Hippocampal formation (tissue), 2 donors: ENCODE results near the gene TRAF3IP1.
"Not testable (repeated sequence)": the region's sequence is repeated elsewhere in the genome, so short reads cannot be mapped to it uniquely, and the experiment has no call there.

ENCODE experiments used
- DNase-seq, 2 donors: peaks; one replicate each; lab custom pipeline; 2025; lab: John Stamatoyannopoulos, UW

Gene TRAF3IP1, protein sequence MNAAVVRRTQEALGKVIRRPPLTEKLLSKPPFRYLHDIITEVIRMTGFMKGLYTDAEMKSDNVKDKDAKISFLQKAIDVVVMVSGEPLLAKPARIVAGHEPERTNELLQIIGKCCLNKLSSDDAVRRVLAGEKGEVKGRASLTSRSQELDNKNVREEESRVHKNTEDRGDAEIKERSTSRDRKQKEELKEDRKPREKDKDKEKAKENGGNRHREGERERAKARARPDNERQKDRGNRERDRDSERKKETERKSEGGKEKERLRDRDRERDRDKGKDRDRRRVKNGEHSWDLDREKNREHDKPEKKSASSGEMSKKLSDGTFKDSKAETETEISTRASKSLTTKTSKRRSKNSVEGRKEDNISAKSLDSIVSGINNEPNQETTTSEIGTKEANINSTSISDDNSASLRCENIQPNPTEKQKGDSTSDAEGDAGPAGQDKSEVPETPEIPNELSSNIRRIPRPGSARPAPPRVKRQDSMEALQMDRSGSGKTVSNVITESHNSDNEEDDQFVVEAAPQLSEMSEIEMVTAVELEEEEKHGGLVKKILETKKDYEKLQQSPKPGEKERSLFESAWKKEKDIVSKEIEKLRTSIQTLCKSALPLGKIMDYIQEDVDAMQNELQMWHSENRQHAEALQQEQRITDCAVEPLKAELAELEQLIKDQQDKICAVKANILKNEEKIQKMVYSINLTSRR

GRCh38 chr2:238320246-238320647 lies at the start of gene TRAF3IP1:
TSS of gene TRAF3IP1 (plus strand) at chr2:238320518. CDS start at chr2:238320663, 145 bp downstream.
- peak; percentile 87 to 90 for DNase-seq

- no peak for DNase-seq
Observed at GRCh38 chr2:238270606-238271005, 49.7 kb upstream of the TRAF3IP1 start.

DNA sequence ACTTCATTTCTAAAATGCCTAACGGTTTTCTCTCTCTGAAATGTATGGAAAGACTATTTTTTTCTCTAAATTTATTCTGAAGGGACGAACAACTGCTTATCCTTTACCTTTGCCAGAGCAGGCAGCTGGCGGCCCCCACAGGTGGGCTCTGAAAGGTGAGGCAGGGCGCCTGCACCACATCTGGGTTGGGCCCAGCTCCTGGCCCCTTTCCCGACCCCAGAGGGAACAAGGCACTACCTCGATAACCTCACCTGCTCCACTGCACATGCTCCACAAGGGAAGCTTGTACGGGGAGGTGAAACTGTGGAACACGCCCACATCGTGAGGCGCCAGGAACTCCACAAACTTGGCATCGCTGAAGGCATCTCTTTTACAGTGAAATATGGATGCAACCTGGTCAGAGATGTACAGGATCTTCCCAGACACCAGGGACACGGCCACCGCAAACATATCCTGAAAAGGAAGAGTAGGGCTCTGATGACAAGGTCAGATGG lies 49.2 kb upstream of the TRAF3IP1 start:
- no peak for DNase-seq

DNA sequence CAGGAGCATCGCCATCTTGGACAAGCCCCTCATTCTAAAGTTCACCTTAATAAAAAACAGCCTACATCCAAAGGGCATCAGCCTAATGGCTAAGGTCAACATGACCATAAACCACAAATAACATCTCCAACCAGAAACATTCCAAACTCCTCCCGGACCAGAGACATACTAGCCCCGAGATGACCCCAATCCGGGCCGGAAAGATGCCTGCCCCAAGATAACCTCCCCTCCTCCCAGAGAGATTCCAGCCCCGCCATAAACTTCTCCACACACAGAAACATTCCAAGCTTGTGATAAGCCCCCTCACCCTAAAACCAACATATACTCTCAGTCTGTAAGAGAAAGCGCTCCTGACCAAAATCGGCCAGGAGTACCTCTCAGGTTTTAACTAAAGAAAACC lies 48.6 kb upstream of the TRAF3IP1 start:
- DNase-seq, result not testable (repeated sequence)

DNA sequence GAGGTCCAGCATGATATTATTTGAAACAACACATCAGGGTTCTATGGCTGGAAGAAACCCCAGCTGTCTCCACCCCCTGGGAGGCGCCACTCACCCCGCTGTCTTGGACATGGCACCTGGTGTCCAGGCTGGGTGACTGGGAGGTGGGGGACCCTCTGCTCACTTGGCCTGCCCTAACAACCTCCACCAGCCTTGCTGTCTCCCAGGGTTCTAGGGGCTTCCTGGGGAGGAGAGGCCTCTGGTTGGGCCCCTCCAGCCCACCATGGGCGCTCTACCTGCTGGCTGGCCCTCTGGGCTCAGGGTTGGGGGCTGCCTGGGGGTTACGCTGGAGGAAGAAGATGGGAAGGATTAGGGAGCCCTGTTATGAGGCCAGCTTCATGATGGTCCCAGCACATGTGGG lies 48.2 kb upstream of the TRAF3IP1 start:
- DNase-seq, result no peak

- not testable (repeated sequence) for DNase-seq
Observed at GRCh38 chr2:238273433-238273832, 46.9 kb upstream of the TRAF3IP1 start.

GRCh38 chr2:238274152-238274865 lies 46.0 kb upstream of the TRAF3IP1 start:
- no peak for DNase-seq

DNA sequence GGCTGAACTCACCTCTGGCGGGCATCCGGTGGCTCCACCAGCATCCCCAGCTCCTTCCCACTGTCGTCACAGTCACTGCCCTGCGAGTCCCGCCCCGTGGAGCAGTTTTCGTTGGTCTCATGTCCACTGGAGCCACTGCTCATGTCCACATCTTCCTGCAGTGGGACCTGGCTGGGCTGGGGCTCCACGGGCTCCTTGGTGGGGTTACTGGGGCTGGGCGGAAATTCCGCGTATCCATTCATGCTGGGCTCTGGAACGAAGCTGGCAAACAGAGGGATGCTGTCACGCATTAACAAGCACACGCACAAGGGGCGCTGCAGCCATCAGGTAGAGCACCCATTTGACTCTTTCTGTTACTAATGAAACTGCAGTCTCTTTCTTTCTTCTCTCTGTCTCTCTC lies 42.6 kb upstream of the TRAF3IP1 start:
- no peak for DNase-seq

GRCh38 chr2:238278626-238279323 lies 41.5 kb upstream of the TRAF3IP1 start:
- DNase-seq, result no peak

- no peak for DNase-seq
Observed at GRCh38 chr2:238279324-238279682, 41.0 kb upstream of the TRAF3IP1 start.

DNA sequence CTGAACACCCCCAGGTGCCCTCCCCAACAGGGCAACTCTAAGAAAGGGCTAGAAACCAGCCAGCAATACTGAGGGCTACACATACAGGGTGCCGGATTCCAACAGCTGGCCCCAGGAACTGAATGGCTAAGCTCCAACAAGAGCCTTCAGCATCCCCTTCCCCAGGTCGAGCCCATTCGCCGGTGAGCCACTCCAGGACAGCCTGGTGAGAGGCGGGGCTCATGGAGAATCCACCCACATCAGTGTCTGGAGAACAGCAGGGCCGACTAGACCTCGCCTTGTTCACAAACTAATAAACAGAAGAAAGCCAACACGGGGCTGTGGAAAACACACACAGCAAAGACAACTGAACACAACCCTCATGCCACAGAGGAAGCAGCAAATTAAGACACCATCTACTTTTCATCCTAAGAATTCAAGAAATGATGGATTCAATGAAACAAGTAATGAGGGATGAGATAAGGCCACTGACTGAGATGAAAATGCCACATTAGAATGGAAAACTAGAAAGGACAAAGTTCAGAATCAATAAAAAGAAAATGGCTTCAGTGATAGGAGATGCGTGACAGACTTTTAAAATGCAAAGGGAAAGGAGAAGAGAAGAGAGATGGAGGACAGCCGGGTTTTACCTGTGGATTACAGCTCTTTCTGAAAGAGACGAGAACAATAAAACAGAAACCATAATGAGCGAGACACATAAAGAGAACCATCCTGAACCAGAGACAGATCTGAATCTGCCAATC lies 40.1 kb upstream of the TRAF3IP1 start:
- no peak for DNase-seq

DNA sequence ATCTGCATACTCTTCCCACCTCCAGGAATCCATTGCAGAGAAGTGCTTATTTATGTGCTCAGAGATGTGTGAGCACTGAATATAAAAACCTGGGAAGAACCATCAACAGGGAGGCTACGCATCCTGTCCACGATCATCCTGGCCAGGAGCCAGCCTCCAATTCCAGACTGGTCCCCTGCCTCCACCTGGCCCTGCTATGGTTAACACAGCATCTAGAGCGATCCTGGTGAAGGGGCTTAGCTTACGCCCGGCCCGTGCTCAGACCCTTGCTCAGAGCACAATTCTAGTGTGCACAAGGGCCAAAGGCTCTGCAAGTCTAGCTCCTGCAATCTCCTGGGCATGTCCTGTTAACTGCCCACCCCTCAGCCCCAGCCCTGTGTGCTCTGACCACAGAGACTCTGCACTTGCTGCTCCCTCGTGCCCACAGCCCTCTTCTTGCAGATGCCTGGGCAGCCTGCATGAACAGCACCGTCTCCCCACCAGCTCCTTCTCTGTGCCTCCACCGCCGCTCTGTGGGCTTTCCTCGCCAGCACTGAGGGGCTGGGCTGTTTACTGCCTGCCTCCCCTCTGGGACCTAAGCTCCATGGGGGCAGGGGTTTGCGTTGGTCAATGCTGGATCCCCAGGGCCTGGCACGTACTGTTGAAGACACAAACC lies 38.4 kb upstream of the TRAF3IP1 start:
- DNase-seq, result no peak

DNA sequence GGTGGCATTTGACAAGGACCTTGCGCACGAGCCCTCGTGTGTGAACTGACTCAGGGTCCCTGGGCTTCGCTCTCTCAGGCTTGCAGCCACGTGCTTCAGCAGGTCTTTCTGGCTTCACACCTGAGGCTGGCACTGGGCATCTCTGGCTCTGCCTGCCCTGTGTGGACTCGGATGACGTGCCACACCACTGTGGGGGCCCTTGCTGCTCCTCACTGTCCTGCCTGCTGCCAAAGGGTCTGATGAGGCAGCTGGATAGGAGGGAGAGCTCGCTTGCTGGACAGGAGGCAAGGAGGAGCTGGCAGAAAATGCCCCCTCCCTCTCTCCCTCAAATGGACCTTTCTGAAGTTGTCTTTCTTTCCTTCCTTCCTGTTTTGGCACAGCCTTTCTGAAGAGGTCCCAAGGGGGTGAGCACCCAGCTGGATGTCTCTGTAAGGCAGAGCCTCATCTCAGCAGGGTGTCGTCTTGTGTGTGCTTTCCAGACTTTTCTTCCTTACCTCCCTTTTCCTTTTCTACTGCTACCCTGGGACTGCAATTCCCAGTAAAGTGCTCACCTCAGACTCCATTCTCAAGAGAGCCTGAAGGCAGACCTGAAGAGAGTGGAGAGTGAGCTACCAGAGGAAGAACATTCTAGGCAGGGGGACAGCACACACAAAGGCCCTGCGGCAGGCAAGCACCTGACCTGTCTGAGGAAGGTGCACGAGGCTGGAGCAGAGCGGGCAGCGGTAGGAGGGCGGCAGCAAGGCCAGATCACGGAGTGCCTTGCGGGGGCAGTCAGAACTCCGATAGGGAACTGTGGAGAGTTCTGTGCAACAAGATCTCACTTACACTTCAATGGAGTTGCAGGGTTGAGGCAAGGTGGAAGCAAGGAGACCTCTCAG lies 37.2 kb upstream of the TRAF3IP1 start:
- no peak for DNase-seq

DNA sequence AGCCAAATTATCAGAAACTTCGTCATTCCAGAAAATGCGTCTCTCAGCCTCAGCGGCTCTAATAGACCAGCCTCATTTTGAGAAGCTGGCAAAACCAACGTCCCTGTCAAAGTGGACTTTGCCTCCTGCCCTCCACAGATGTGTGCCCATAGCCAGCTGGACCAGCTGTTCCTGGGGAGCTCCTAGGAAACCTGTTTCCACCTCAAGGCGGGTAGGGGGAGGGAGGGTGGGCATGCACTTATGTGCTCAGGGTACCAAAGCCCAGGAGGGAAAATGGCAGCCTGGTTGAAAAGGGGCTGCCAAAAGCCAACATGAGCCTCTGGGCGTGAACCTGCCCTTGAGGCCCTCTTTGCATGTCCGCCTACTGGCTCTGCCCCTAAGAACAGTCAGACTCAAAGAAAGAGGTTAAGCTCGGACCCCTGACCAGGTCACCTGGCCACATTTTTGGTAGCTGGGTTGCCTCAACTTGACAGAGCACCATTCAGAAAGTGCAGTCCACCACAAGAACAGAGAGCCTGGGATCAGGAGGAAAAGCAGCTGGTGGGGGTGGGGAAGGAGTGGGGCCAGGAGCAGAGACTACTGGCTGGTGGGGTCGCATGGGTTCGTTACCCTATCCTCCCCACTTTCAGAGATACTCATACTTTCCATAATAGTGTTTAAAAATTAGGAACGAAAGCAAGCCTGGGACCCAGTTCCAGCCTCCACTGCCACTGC lies 35.4 kb upstream of the TRAF3IP1 start:
- no peak for DNase-seq

DNA sequence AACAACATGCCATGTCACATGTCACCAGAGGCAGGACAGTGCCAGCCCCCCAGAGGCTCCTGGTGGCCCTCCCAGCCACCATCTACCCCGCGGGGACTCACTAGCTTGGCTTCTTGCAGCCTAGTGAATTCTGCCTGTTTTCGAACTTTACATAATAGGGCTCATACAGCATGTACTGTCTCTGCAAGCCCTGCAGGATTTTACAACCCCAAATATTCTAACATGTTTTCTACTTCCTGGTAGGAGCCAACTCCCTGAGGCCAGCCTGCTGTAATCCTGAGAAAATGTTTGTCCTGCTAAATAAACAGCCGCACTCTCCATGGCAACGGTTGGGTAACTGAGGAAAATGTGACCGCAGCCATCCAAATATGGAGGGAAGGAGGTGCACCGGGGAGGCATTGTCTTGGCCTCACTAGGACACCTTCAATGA lies 34.6 kb upstream of the TRAF3IP1 start:
- DNase-seq, result peak; percentile 14 to 65

DNA sequence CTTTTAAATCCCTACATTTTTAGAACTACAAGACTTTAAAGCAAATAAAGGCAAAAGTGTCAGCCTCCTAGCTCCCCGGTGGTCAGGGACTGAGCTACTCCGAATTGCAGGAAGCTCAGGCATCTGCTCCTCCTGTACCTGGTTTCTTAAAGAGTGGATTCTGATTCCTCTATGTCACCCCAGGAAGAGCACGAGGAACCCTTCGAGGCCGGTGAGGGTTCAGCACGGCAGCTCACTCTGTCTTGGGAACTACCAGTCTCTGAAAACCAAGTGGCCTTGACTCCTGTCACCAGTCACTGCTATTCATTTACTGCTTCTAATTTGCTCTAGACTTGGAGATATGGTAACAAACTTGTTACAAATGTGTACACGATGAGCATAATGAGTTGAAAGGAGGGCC lies 34.2 kb upstream of the TRAF3IP1 start:
- no peak for DNase-seq

- DNase-seq, result peak in 1 of 2 donors; percentile 17
Observed at GRCh38 chr2:238286551-238286950, 33.8 kb upstream of the TRAF3IP1 start.

DNA sequence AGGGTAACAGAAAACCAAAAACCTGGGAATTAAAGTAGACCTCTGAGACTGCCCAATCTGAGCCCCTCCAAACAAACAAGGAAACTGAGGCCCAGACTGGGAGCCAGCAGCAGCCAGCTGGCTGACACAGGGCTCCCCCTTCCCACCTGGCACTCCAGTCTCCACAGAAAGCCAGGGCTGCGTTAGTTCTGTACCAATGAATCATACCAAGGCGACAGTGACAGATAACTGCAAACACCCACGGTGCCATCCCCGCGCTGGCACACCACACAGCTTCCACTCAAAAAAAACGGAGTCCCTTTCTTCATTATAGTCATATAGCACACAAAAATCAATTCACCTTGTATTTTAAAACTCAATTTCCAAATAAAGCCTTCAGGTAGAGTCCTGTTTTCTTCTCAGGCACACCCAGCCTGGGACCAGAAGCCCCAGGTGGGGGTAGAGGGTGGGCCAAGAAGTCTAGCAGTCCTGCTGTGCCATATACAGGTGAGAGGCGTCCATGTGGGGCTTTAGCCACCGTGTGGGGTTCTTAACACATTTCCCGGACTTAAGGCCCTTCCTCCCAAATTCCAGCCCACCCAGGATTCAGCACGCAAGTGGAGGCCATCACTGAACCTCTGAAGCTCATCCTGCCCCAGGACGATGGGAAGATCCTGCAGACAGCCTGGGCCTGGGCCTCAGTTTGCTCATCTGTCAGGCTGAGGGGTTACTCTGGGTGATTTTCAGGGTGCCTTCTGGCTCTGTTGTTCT lies 33.2 kb upstream of the TRAF3IP1 start:
- DNase-seq, result no peak
